Transverse colon (tissue), 3 donors: ENCODE results near the gene SSUH2.

ENCODE experiments used
- CTCF ChIP-seq, 5 experiments: fragments of 200-600 bp in 3 of 5; fragments of 450-650 bp in 2 of 5; sonication (generic) in 3 of 5; IDR thresholded peaks; 1 replicate in 2 of 5; 2 replicates in 3 of 5; pipeline ENCODE4 v1.5.1; 2016 to 2017; ENCODE audit warnings: antibody characterized with exemption in 5 of 5, inconsistent platforms in 3 of 5, mild to moderate bottlenecking in 2 of 5, moderate library complexity in 1 of 5
- POLR2A ChIP-seq: fragments of 450-650 bp; IDR thresholded peaks from one replicate; pipeline ENCODE4 v1.6.1; 2016; ENCODE audit warnings: antibody characterized with exemption, mild to moderate bottlenecking, moderate library complexity

GRCh38 chr3:8597219-8597853 is 47.3 kb downstream of the SSUH2 start:
- TF ChIP-seq CTCF (IDR thresholded peaks at IDR 0.05) (no peak), POLR2A (no peak)
